Activated CD4-positive, alpha-beta T cell treated with anti-CD3 and anti-CD28 coated beads, Interleukin-2, Interleukin-6, amounts not matched to agents 100 ng/mL and 50 ng/mL, durations not matched to agents 16 hours and 8 hours (primary cell): Measurements from ENCODE around the gene TMEM63C.
A peak's percentile ranks its signal among the peaks of the same experiment; 100 is the strongest.

Source experiments
- DNase-seq: peaks from one replicate; pipeline ENCODE4 v3.0.0-alpha.2; 2020

Gene TMEM63C

GRCh38 chr14:77181603-77182437 is at the start of gene TMEM63C:
TSS of gene TMEM63C (plus strand) at chr14:77181798. CDS start at chr14:77218814, 37,016 bp downstream.
- peak; percentile 82 for DNase-seq

GRCh38 chr14:77131871-77132486 is 49.6 kb upstream of the TMEM63C start:
- DNase-seq: no peak

GRCh38 chr14:77133720-77134338 is 47.8 kb upstream of the TMEM63C start:
- DNase-seq: peak; percentile 68

- no peak for DNase-seq
These were observed 42.6 kb upstream of the TMEM63C start for GRCh38 chr14:77139022-77139421.

- DNase-seq: peak; percentile 69
These were observed 41.8 kb upstream of the TMEM63C start for GRCh38 chr14:77139540-77140358.

- DNase-seq: no peak
These were observed 41.0 kb upstream of the TMEM63C start for GRCh38 chr14:77140359-77141213.

- peak; percentile 32 for DNase-seq
These were observed 40.2 kb upstream of the TMEM63C start, which contains the start of gene ZDHHC22 for GRCh38 chr14:77141214-77142004. TSS of gene ZDHHC22 (minus strand) at chr14:77141791. CDS start at chr14:77139738, 2,053 bp downstream.

- no peak for DNase-seq
These were observed 39.4 kb upstream of the TMEM63C start for GRCh38 chr14:77142005-77142800.

GRCh38 chr14:77143071-77143470 is 38.5 kb upstream of the TMEM63C start:
- no peak for DNase-seq

- DNase-seq: no peak
These were observed 37.0 kb upstream of the TMEM63C start for GRCh38 chr14:77144412-77145115.

- no peak for DNase-seq
These were observed 35.4 kb upstream of the TMEM63C start for GRCh38 chr14:77145975-77146740.

GRCh38 chr14:77148510-77149231 is 32.9 kb upstream of the TMEM63C start:
- DNase-seq: no peak

GRCh38 chr14:77151245-77151644 is 30.4 kb upstream of the TMEM63C start:
- DNase-seq: peak; percentile 21

- DNase-seq: no peak
These were observed 29.5 kb upstream of the TMEM63C start for GRCh38 chr14:77151918-77152588.

- no peak for DNase-seq
These were observed 27.8 kb upstream of the TMEM63C start for GRCh38 chr14:77153802-77154201.

GRCh38 chr14:77154421-77154820 is 27.2 kb upstream of the TMEM63C start:
- DNase-seq: no peak

GRCh38 chr14:77155083-77155482 is 26.5 kb upstream of the TMEM63C start:
- DNase-seq: no peak
